NCI-H1930 (cell line): ENCODE results near the gene MCAM.

Source experiments
- DNase-seq, 2 experiments: peaks; one replicate each; lab custom pipeline; 2025; lab: John Stamatoyannopoulos, UW

MCAM gene, protein sequence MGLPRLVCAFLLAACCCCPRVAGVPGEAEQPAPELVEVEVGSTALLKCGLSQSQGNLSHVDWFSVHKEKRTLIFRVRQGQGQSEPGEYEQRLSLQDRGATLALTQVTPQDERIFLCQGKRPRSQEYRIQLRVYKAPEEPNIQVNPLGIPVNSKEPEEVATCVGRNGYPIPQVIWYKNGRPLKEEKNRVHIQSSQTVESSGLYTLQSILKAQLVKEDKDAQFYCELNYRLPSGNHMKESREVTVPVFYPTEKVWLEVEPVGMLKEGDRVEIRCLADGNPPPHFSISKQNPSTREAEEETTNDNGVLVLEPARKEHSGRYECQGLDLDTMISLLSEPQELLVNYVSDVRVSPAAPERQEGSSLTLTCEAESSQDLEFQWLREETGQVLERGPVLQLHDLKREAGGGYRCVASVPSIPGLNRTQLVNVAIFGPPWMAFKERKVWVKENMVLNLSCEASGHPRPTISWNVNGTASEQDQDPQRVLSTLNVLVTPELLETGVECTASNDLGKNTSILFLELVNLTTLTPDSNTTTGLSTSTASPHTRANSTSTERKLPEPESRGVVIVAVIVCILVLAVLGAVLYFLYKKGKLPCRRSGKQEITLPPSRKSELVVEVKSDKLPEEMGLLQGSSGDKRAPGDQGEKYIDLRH

DNA sequence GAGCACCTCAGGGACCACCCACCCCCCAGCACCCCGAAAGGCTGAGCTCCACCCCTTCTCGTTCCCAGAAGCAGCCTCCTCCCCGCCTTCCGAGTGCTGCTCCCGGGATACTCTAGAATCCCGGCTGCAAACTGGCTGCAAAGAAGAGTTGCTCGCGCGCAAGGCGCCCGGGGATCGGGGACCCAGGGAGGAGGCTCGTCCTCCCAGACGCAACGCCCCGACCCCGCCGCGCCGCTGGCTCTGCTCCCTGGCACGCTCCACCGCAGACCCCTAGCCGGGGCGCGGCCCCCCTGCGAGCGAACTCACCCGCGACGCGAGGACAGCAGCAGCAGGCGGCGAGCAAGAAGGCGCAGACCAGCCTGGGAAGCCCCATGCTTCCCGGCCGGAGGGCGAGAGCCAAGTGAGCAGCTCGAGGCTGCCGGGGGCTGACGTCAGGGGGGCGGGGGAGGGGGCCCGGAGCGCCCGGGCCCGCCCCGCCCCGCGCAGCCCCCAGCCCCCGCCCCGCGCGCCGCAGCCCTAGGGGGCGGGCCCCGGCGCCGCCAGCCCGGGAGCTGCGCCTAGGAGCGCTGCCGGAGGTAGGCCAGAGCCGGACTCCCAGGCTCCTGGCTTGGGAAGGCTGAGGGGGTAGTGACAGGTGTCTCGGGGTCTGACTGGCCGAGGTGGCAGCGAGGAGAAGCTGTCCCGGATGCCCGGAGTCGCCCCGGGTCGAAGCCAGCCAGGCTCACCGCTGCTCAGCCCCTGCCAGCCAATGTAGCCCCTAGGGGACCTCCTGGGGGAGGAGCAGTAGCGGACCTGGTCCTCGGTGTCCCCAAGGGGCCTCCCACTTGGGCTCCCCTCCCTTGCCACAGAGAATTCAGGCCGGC lies at the start of gene MCAM:
Gene MCAM, minus strand, starts transcription at position 402 of the 863 bp plus-strand sequence. Its CDS starts 29 bp downstream, at position 373.
- peak in 1 of 2 experiments; percentile 43 for DNase-seq

DNA sequence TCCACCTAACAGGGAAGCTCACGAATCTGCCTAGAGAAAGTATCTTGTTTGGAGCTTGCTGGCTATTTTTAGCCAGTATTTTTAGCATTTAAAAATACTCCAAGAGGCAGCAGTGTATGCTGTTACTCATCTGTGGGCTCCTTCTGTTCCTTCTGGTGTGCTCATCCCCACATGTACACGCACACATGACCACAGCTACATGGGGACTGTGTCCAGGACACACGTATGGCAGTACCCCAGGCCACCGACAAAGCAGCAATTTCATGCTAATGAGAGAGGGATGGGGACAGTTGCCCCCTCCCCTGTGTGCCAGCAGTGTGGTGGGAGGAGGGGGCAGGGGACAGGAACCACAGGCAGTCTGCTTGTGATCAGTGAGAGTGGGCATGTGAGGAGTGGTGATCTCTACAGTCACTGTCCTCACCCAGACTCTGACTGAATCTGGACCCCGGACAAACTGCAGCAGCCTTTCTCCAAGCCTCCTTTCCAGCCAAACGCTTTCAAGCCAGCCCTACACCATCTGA lies 48.2 kb upstream of the MCAM start:
- DNase-seq: no peak

DNA sequence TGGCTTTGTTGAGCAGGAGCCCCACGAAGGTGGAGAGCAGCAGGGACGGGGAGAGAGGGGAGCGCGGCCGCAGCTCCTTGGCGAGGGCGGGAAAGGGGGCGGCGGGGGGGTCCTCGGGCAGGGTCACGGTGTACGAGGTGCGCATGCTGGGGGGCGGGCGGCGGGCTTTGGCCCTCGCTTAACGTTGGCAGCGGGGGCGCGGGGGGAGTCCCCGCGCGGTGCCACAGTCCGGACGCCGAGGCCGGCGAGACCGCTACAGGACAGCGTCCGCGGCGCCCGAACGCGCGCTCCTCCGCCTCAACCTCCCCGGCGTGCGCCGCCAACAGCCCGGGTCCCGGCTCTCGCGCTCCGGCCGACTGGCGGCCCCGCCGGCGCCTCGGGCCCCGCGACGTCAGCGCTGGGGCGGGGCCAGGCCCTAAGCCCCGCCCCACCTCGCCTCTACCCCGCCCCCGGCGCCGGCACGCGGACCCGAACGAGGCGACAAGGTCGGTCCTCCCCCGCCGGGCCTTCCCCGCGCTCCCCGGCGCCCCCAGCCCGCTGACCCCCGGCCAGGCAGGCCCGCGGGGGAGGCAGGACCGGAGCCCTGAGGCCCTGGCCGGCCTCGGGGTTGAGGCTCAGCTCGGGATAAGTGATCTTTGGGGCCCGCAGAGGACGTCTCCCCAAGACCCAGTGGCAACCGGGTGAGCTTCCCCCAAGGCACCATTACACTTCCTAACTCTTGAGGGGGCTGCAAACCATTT lies 47.1 kb upstream of the MCAM start:
- DNase-seq: peak in 1 of 2 experiments; percentile 62

DNA sequence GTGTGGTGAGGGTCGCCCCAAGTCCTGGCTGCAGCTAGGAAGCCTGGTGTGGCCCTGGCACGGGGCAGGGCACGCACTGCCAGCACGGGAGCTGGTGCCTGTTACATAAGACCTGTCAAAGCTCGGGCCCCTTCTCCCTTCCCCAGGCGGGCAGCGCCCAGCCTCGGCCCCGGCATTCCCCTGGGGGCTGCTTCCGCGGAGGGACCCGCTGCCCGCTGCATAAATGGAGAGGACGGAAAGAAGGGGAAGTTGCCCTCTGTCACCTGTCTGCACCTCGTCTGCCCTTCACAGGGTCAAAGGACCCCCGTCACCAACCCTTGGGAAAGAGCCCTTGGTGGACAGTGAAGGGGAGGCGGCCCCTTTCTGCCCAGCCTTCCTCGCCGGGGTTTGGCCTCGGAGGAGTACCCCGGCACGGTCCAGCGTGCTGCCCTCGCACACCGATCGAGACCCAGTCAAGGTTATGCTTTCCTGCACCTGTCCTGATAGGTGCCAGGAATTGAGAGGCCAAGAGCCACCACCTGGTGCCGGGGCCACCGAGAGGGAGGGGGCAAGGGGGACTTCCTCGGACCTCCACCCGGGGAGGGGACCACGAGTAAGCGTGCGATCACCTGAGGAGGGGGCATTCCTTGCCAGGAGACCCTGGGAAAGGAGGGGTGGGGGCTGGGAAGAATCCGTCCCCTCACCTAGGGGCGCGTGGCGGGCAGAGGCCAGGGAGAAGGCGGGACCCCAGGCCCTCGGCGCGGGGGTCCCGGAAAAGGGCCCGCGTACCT lies 46.3 kb upstream of the MCAM start:
- DNase-seq: no peak

DNA sequence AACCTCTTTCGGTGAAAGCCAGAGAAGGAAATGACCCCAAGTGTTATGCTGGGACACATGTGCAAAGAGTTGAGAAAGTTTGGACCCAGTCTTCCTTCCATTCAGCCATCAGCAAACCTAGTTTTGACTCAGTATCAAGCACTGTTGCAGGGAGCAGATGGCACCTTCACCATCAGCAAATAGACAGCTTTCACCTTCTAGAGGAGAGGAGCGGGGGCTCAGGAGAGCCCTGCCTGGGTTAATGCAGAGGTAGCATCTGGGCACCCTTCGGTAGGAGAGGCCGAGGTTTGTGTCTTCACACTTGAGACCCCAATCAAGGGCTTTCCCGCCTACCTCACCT lies 45.8 kb upstream of the MCAM start:
- no peak for DNase-seq

DNA sequence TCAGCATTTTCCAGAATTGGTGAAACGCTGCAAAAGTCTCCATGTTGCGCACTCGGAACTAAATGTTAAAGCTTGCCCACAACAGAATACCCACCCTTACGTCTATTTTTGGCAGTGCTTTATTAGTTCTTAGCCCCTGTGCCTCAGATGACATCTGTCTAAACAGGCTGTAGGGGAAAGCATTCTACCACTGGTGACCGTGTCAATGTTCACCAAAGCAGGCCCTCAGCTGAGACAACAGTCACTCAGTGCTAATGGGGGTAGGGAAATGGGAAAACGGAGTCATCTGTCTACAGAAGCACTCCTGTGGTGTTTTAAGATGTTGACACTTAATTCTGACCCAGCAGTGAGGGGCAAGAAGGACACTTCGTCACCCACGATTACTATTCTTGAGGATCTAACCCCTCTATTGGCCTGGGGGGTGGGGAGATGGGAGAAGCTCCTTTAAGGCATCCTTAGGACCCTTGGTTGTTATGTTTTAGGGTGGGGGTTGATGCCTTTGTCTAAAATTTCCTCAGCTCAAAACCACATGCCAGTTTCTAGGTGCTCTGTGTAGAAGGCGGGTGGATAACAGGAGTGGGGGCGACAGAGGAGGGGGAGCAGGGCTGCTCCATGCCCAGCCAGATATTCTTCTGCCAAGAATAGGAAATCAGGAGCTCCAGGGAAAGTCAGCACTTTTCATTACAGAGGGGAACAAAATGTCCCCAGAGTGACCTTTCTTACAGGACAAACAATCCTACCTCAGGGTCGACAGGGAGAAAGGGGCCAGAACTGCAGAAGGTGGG lies 45.2 kb upstream of the MCAM start:
- DNase-seq: no peak

DNA sequence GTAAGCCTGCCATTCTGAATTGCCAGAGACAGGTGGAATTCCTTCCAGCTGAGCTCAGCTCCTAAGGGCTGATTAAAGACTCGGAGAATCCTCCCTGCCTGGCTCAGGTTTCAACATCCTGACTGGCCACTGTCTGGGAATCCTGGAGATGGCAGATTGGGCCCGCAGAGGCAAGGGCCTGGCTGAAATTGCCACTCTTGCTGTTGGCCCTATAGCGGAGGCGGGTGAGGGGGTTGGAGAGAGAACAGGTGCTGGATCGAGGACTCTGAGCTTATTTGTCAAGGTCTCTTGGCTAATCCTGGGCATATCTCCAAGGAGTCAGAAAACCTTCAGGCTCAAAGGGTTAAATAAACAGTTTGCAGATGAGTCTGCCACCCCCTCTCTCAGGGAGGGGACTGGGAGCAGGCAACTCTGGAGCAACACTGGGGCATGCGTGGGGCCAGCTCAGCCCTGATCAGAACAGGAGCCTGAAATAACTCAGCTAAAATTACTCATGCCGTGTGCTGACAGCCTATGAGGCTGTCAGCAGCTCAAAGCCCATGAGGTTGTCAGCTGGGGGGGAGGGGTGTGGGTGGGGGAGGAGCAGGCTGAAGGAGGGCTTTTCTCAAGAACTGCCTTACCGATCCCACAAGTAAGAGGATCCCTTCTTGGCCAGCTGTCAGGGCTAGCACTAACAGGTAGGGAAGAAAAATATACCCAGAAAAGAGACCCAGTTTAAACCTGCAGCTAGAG lies 44.3 kb upstream of the MCAM start:
- no peak for DNase-seq

DNA sequence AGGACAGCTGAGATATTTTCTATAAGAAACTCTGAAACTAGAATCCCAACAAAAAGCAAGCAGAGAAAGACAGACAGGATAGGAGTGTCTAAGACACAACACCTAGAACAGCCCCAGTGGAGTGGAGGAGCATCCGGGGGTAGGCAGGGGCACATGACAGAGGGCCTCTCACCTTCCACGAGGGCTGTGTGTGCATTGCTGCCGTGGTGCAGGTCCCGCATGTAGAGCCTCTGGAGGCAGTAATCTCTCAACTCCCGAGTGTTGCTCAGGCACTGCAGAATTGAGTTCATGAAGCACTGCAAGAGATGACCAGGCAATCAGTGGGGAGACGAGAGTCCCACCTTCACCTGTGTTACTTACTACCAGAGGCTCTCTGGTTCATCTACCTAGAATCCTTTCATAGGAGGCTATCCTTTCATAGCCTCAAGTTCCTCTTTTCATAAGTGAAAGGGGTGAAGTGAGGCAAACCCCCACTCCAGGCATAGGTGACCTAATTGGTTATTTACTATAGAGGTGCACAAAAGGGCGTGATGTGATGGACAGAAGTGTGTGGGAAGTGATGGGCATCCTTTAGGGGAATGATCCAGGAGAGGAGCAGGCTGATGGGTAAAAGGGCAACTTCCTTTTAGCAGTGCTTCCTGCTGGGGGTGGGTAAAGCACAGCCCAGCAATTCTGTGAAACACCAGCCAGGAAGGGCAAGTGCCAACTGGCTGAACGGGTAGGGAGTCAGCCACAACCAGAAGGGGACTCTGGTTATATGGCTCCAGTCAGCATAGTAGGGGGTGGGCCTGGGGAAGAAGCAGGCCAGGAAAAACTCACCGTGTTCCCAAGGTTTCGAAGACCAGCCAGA lies 42.7 kb upstream of the MCAM start:
- DNase-seq: no peak

DNA sequence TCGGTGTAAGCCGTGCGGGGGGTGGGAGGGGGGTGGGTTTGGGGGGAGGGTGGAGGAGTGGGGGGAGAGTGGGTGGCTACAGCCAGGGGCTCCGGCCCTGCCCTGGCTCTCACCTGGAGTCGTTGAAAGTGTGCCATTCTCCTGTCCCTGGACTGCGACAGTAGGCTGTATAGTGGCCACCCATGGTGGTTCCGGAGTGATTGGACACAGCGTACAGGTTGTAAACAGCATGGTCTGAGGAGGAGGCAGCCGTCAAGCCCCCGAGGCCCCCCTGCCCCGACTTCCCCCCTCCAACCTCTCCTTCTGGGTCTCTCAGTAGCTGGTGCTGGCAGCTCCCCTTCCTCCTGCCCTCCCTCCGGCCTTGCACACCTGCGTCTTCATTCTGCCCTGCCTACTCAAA lies 40.1 kb upstream of the MCAM start:
- no peak for DNase-seq

DNA sequence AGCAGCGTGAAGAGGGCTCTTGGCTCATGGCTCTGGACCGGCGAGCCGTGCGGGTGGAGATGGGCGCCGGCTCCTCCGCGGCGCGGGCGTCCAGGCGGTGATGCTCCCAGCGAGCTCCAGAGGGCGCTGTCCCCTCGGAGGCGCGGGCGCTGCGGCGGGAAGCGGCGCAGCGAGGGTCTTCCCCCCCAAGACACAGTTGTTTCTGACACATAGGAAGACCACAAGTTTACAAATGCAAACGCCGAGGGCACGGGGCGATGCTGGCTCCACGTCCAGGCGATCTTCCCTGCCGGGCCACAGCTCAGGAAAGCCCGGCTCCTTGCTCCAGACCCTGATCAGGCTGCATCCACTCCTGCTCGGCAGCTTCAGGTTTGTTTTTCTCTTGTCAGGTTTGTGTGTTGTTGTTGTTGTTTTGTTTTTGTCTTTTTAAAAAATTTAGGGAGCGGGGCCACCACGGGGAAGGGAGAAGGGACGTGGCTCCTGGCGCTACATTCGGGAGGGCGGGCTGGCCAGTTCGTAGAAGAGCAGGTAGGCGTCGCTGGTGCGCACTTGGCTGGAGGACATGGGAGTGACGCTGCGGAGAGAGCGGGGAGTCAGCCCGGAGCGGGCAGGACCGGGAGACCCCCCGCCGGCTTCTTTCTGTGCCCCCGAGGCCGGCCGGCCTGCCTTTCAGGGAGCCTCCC lies 39.6 kb upstream of the MCAM start:
- peak; percentile 41 to 65 for DNase-seq

DNA sequence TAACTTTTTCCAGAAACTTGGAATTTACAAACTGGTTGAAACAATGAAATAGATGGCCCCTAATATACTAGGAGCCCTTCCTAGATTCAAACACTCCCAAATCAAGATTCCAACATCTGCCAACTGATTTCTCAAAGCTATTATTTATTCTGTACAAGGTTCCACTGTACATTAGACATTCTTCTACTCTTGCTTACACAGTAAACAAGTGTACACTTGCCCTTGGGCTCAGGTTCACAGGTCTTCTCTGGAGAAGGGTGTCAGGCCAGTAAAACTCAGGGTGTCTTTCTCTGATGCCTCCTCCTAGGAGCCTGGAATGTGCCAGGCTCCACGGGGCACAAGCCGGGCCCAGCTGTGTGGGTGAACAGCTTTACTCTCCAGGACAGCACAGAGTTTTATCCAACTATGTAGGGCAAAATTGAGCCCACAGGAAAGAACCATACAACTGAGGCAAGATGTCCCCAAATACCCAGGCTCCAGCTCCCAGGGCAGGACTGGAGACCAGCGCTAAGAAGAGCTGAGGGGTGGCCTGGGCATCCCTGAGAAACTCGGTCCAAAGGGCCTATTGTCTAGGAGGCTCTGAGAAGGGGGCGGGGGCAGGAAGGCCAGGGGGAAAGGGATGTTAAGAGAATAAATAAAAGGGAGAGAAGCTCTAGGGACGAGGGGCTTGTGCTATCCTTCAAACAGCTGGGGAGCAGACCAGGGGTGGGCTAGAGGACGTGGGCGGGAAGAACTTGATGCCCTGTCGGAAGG lies 38.3 kb upstream of the MCAM start:
- no peak for DNase-seq

DNA sequence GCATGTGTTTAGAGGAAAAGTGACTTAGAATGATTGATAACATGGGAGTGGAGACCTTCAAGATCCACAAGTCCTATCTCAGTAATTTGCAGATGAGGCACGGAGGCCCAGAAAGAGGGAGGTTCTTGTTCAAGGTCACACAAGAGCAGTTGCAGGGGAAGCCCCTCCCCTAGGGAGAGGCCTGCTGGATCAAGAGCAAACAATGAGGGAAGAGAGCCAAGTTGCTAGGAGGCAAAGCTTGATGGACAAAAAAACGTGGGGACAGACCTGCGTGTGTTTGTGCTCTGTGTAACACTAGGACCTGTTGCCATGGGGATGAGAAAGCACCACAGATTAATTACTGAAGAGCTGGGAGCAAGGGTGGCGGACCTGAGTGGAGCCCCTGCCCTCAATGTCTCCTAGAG lies 35.9 kb upstream of the MCAM start:
- peak in 1 of 2 experiments; percentile 18 for DNase-seq

DNA sequence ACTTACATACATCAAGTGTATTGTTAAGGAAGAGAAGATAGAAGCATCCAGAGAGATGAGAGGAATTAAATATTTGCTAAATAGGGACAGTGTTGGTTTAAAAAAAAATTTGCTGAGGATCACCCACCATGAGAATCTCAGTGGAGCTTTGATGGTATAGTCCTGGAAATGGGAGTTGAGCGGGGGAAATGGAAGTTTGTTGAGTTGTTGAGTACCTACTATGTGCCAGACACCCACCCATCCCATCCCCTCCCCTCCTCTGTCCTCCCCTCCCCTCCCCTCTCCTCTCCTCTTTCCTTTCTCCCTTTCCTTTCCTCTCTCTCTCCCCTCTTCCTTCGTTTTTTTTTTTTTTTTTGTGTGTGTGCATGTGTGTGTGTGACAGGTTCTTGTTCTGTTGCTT lies 34.3 kb upstream of the MCAM start:
- DNase-seq: no peak

DNA sequence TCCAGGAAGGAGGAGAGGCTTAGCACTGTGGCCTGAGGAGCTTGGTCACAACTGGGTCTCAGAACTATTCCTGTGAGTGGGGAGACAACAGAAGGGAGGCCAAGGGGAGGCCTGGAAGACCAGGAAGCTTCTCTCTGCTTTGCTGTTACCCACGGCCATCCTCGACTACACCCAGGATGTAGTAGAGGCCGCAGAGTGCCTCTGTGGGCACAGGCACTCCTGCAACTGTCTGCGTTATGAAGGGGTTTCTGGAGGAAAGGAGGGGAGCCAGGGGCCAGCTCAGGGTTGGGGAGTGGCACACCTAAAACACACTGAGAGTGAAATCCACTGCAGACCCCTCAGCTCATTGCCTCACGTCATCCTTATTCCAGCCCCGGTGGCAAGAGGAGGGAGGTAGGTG lies 33.4 kb upstream of the MCAM start:
- DNase-seq: no peak

DNA sequence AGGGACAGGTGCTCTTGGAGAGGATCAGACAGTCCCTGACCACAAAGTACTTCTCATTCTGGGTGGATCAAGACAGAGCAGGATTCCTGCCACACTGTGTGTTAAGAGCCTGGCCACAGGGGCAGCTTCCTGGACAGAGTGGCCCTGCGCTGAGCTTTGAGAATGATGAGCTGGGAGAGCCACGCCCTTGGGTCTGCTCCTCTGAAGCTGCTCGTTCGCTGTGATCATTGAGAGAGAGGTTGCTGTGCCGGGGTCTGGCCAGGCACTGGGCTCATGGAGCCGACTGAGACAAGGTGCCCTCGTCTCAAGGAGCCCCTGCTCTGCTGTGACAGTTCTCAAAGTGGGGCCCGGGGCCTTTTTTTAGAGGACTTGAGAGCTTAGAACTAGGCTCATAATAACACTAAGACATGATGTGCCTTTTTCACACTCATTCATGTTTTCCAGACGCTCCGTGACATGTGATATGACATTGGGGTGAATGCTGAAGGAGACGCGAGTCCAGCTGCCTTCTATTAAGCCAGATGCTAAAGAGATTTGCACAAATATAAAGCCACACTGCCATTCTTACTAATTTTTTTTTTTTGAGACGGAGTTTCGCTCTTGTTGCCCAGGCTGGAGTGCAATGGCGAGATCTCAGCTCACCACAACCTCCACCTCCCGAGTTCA lies 31.1 kb upstream of the MCAM start:
- no peak for DNase-seq

DNA sequence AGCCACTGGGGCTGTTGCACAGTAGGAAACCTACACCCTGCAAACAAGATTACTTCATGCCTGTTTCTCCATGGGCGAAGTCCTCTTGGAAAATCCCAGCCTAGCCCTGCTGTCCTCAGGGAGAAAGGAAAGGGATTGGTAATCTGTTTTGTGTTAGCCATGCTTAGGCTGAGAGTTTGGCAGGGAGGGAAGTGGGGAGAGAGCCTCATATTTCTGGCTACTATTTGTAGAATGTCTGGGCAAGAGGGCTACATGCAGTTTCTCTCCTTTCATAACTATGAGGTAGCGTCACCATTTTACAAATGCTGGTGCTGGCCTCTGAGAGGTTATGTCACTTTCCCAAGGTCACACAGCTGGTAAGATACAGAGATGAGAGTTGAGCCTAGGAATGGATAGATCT lies 30.3 kb upstream of the MCAM start:
- no peak for DNase-seq

DNA sequence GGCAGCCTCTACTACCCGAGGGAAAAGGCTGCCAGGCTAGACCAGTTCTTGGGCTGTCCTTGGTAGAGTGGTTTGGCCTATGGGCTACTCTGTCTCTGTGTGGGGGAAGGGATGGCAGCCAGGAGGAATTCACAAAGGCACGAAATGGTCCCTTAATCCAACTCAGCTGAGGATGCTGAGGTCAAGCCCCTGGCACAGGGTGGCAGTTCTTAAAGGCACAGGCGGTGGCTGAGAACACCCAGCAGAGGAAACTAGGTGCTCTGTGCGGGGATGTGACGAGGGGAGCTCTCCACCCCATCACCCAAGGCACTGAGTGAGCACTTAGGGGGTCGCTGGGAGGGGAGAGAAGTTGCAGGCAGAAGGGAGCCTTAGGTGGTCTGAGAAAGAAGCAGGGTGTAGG lies 29.7 kb upstream of the MCAM start, which contains the start of gene MFRP:
Gene MFRP, minus strand, starts transcription at position 101 of the 400 bp plus-strand sequence. CDS start 192 bp downstream, outside the sequence.
- DNase-seq: no peak
